Fibroblast of villous mesenchyme (primary cell): ENCODE measurements around the gene AGR3. TPM values are rescaled to one million over a fixed set of nuclear protein-coding genes. Genes with fewer than 3 reads are reported as not detected.

Source experiments
- DNase-seq: peaks from one replicate; pipeline ENCODE4 v3.0.0-alpha.2; 2010; ENCODE audit warnings: low read depth
- H3K4me3 ChIP-seq: 2 replicates; pipeline ENCODE4 v1.5.1; 2011; ENCODE audit warnings: low read depth, mild to moderate bottlenecking, low read length
- CTCF ChIP-seq: IDR thresholded peaks from 2 replicates; pipeline ENCODE4 v1.5.1; 2012; ENCODE audit warnings: low read depth, mild to moderate bottlenecking, low read length; ENCODE audit not compliant: insufficient read depth
- total RNA-seq: library from RNA; depleted of rRNA; stranded (reverse); fragments of >200 nt; gene quantifications from 2 replicates; pipeline ENCODE4 v1.2.3, GENCODE V29; 2012

The AGR3 gene
- total RNA-seq, 1 donor: not detected

- TF ChIP-seq CTCF: no peak
- H3K4me3 ChIP-seq: no peak overlapping the region
- DNase-seq: no peak
These were observed 42.9 kb downstream of the AGR3 start for GRCh38 chr7:16838891-16839290.

- no peak overlapping the region for H3K4me3 ChIP-seq
- no peak for DNase-seq
- no peak for TF ChIP-seq CTCF
These were observed 43.4 kb downstream of the AGR3 start for GRCh38 chr7:16838386-16838785.

- DNase-seq: peak; percentile 70
- no peak for TF ChIP-seq CTCF
- H3K4me3 ChIP-seq: no peak overlapping the region
These were observed 45.3 kb downstream of the AGR3 start for GRCh38 chr7:16836481-16836880.

GRCh38 chr7:16833373-16833772 is 48.4 kb downstream of the AGR3 start:
- TF ChIP-seq CTCF: no peak
- no peak for DNase-seq
- H3K4me3 ChIP-seq: no peak overlapping the region

- no peak overlapping the region for H3K4me3 ChIP-seq
- TF ChIP-seq CTCF: no peak
- DNase-seq: no peak
These were observed 55.7 kb downstream of the AGR3 start for GRCh38 chr7:16826060-16826459.

GRCh38 chr7:16822029-16822428 is 59.8 kb downstream of the AGR3 start:
- DNase-seq: no peak
- H3K4me3 ChIP-seq: no peak overlapping the region
- TF ChIP-seq CTCF: no peak

- no peak for TF ChIP-seq CTCF
- no peak overlapping the region for H3K4me3 ChIP-seq
These were observed 63.1 kb downstream of the AGR3 start for GRCh38 chr7:16818732-16819131.

More at GRCh38 chr7:16818732-16819131, 63.1 kb downstream of the AGR3 start:
- no peak for DNase-seq
